HepG2 (cell line): Measurements from ENCODE around the gene DNAJB11. TPM values are rescaled to one million over a fixed set of nuclear protein-coding genes. Genes with fewer than 3 reads are reported as not detected.

Experiments used
- AGO2 ChIP-seq: fragments of 200-400 bp; formaldehyde crosslinking; optimal IDR thresholded peaks from 2 replicates; pipeline ENCODE3; 2017; ENCODE audit warnings: mild to moderate bottlenecking, low read depth, low read length, moderate library complexity
- ATF7 ChIP-seq, 2 experiments: fragments of 450-650 bp in 1 of 2; sonication (generic) in 1 of 2; formaldehyde crosslinking in 1 of 2; IDR thresholded peaks; 2 replicates each; pipeline versions ENCODE4 v1.4.0 to v1.6.1; 2016 to 2020; ENCODE audit warnings: antibody characterized with exemption in 1 of 2, mild to moderate bottlenecking in 1 of 2, missing genetic modification reagents in 1 of 2
- ATF7-NPFF ChIP-seq: sonication (generic); formaldehyde crosslinking; IDR thresholded peaks from 2 replicates; pipeline ENCODE4 v1.8.1; 2023; ENCODE audit warnings: mild to moderate bottlenecking, low read depth, missing genetic modification reagents, moderate library complexity
- EZH2 ChIP-seq: conservative IDR thresholded peaks from 2 replicates; pipeline ENCODE4 v1.6.1; 2012; ENCODE audit warnings: mild to moderate bottlenecking, low read depth, low read length, moderate library complexity
- GFI1 ChIP-seq: sonication (generic); formaldehyde crosslinking; IDR thresholded peaks from 2 replicates; pipeline ENCODE4 v1.5.0; 2020; ENCODE audit warnings: missing genetic modification reagents, mild to moderate bottlenecking, borderline replicate concordance
- GLMP ChIP-seq: sonication (generic); formaldehyde crosslinking; IDR thresholded peaks from 2 replicates; pipeline ENCODE4 v1.9.0; 2021; ENCODE audit warnings: missing genetic modification reagents, mild to moderate bottlenecking, borderline replicate concordance
- KDM3A ChIP-seq: IDR thresholded peaks from 2 replicates; pipeline ENCODE4 v1.6.1; 2018; ENCODE audit warnings: low read depth, missing compliant biosample characterization
- KLF16 ChIP-seq, 2 experiments: sonication (generic) in 1 of 2; formaldehyde crosslinking in 1 of 2; IDR thresholded peaks; 2 replicates each; pipeline versions ENCODE4 v1.6.1 to v1.8.0; 2016 to 2023; ENCODE audit warnings: missing genetic modification reagents in 2 of 2, missing compliant biosample characterization in 1 of 2
- KLF6 ChIP-seq: IDR thresholded peaks from 2 replicates; pipeline ENCODE4 v1.8.0; 2016; ENCODE audit warnings: missing biosample characterization, missing genetic modification reagents
- NR2F1 ChIP-seq, 2 experiments: fragments of 450-650 bp in 1 of 2; formaldehyde crosslinking in 1 of 2; IDR thresholded peaks; 2 replicates each; pipeline versions ENCODE4 v1.5.0 to v1.6.1; 2016 to 2020; ENCODE audit warnings: mild to moderate bottlenecking in 1 of 2, missing compliant biosample characterization in 1 of 2, missing genetic modification reagents in 1 of 2, moderate library complexity in 1 of 2
- SNAPC4 ChIP-seq: sonication (generic); formaldehyde crosslinking; IDR thresholded peaks from 2 replicates; pipeline ENCODE4 v1.4.0; 2020; ENCODE audit warnings: mild to moderate bottlenecking, missing genetic modification reagents
- SOX13 ChIP-seq, 3 experiments: fragments of 450-650 bp in 1 of 3; sonication (generic) in 1 of 3; formaldehyde crosslinking in 1 of 3; IDR thresholded peaks in 2 of 3; conservative IDR thresholded peaks in 1 of 3; 2 replicates each; pipeline versions ENCODE4 v1.5.0 to v1.6.1; 2016 to 2020; ENCODE audit warnings: antibody characterized with exemption in 1 of 3, mild to moderate bottlenecking in 1 of 3, missing compliant biosample characterization in 1 of 3, missing genetic modification reagents in 1 of 3, moderate library complexity in 1 of 3
- TCF7 ChIP-seq: sonication (generic); IDR thresholded peaks from 2 replicates; pipeline ENCODE4 v1.6.1; 2016; ENCODE audit warnings: antibody characterized with exemption, low read depth
- TEAD3 ChIP-seq: optimal IDR thresholded peaks from 2 replicates; pipeline ENCODE3; 2016; ENCODE audit warnings: borderline replicate concordance
- TSC22D2 ChIP-seq: sonication (generic); formaldehyde crosslinking; IDR thresholded peaks from 2 replicates; pipeline ENCODE4 v1.5.1; 2020; ENCODE audit warnings: missing genetic modification reagents, mild to moderate bottlenecking, borderline replicate concordance
- WIZ ChIP-seq: sonication (generic); formaldehyde crosslinking; IDR thresholded peaks from 2 replicates; pipeline ENCODE4 v1.5.1; 2020; ENCODE audit warnings: mild to moderate bottlenecking, missing genetic modification reagents
- XRCC5 ChIP-seq: fragments of 200-400 bp; formaldehyde crosslinking; optimal IDR thresholded peaks from 2 replicates; pipeline ENCODE3; 2017; ENCODE audit warnings: mild to moderate bottlenecking, low read length
- ZBTB34 ChIP-seq: sonication (generic); formaldehyde crosslinking; IDR thresholded peaks from 2 replicates; pipeline ENCODE4 v1.8.0; 2022; ENCODE audit warnings: mild to moderate bottlenecking, missing genetic modification reagents
- ZNF33B ChIP-seq: sonication (generic); formaldehyde crosslinking; IDR thresholded peaks from 2 replicates; pipeline ENCODE4 v1.5.1; 2020; ENCODE audit warnings: mild to moderate bottlenecking, missing genetic modification reagents
- ZNF670 ChIP-seq: sonication (generic); formaldehyde crosslinking; IDR thresholded peaks from 2 replicates; pipeline ENCODE4 v1.8.0; 2022; ENCODE audit warnings: mild to moderate bottlenecking, missing genetic modification reagents, borderline replicate concordance
- ZNF724P ChIP-seq: sonication (generic); formaldehyde crosslinking; IDR thresholded peaks from 2 replicates; pipeline ENCODE4 v1.8.0; 2022; ENCODE audit warnings: missing genetic modification reagents, borderline replicate concordance
- ZNF83 ChIP-seq: sonication (generic); formaldehyde crosslinking; IDR thresholded peaks from 2 replicates; pipeline ENCODE4 v1.4.0; 2020; ENCODE audit warnings: missing genetic modification reagents, mild to moderate bottlenecking, borderline replicate concordance
- ZNF891 ChIP-seq: sonication (generic); formaldehyde crosslinking; IDR thresholded peaks from 2 replicates; pipeline ENCODE4 v1.5.0; 2020; ENCODE audit warnings: mild to moderate bottlenecking, missing genetic modification reagents
- ZSCAN25 ChIP-seq: sonication (generic); formaldehyde crosslinking; IDR thresholded peaks from 2 replicates; pipeline ENCODE4 v1.8.0; 2022; ENCODE audit warnings: mild to moderate bottlenecking, missing genetic modification reagents
- polyA plus RNA-seq, 8 experiments: library from polyadenylated mRNA; depleted of rRNA in 3 of 8; stranded (reverse) in 7 of 8; unstranded in 1 of 8; fragments of >200 nt; fragmentation: Illumina TruSeq in 4 of 8; extraction: Trizol in 4 of 8; gene quantifications; 2 replicates each; pipeline versions ENCODE4 v1.2.1 to v1.2.3, GENCODE V29; 2011 to 2016; ENCODE audit warnings: low read depth in 4 of 8, missing spikeins in 1 of 8, mixed read lengths in 1 of 8; ENCODE audit not compliant: insufficient read depth in 1 of 8
- total RNA-seq, 5 experiments: library from RNA; depleted of rRNA; stranded (reverse); fragments of >200 nt; fragmentation: Illumina TruSeq; extraction: Trizol; gene quantifications; 2 replicates each; pipeline ENCODE4 v1.2.3, GENCODE V29; 2016; ENCODE audit warnings: low read depth in 1 of 5

DNAJB11 gene
- total and polyA plus RNA-seq, 2 of the 13 experiments (the other 11 are each of a cell fraction or from before 2014, with no cell fraction given): 41.0 to 132 TPM

- TF ChIP-seq KLF16 (CRISPR knock-in tag; IDR thresholded peaks at IDR 0.05): no peak
- TF ChIP-seq NR2F1 (CRISPR knock-in tag; IDR thresholded peaks at IDR 0.05): no peak
- no peak for TF ChIP-seq TCF7
- no peak for TF ChIP-seq ZSCAN25 (CRISPR knock-in tag)
- TF ChIP-seq ATF7 (IDR thresholded peaks at IDR 0.05): no peak
- no peak for TF ChIP-seq ATF7 (CRISPR knock-in tag; IDR thresholded peaks at IDR 0.05)
- TF ChIP-seq ZNF83: no peak
- TF ChIP-seq ZNF33B (CRISPR knock-in tag): no peak
- no peak for TF ChIP-seq KLF6 (CRISPR knock-in tag)
- no peak for TF ChIP-seq ATF7-NPFF (CRISPR knock-in tag)
- TF ChIP-seq GFI1: no peak
- TF ChIP-seq GLMP: no peak
- no peak for TF ChIP-seq EZH2
- TF ChIP-seq ZNF670 (CRISPR knock-in tag): no peak; the same call in 1 of the 2 replicates
- no peak; the same call in 1 of the 2 replicates for TF ChIP-seq WIZ (CRISPR knock-in tag)
- no peak for TF ChIP-seq ZNF724P (CRISPR knock-in tag)
- TF ChIP-seq SOX13 (IDR thresholded peaks at IDR 0.05): no peak
- TF ChIP-seq SOX13 (CRISPR knock-in tag; conservative IDR thresholded peaks at IDR 0.05 in 1 of 2, IDR thresholded peaks at IDR 0.05 in 1 of 2): no peak
- no peak for TF ChIP-seq TEAD3 (CRISPR knock-in tag)
- TF ChIP-seq SNAPC4 (CRISPR knock-in tag): no peak
- TF ChIP-seq ZBTB34 (CRISPR knock-in tag): no peak
- no peak for TF ChIP-seq XRCC5
- TF ChIP-seq TSC22D2 (CRISPR knock-in tag): no peak
- no peak for TF ChIP-seq AGO2
- no peak for TF ChIP-seq ZNF891 (CRISPR knock-in tag)
- no peak for TF ChIP-seq KDM3A (CRISPR knock-in tag)
These were observed 43.7 kb downstream of the DNAJB11 start (continued) for GRCh38 chr3:186614266-186614596.
